ENCODE measurements around the gene NFKB1. TPM values are rescaled to one million over a fixed set of nuclear protein-coding genes. Genes with fewer than 3 reads are reported as not detected.
A peak's percentile ranks its signal among the peaks of the same experiment; 100 is the strongest.

Gene NFKB1
- total and polyA plus RNA-seq, 2 donors (not counting 1 experiment from before 2014, with no cell fraction given): 20.9 to 32.5 TPM

- no peak overlapping the region for H3K27ac ChIP-seq (ENCODE audit: insufficient read depth, low read length)
Measured at GRCh38 chr4:102631616-102632015, 130.5 kb downstream of the NFKB1 start.

GRCh38 chr4:102632241-102633065 is 131.3 kb downstream of the NFKB1 start:
- H3K36me3 ChIP-seq (ENCODE audit: control insufficient read depth, insufficient read depth, low read length): peaks cover 6% of the 10 kb centered on the region
- no peaks in the 10 kb centered on the region for H3K27me3 ChIP-seq (ENCODE audit: control insufficient read depth, insufficient read depth, low read length)
- H3K4me1 ChIP-seq (ENCODE audit: control insufficient read depth, extremely low read depth, insufficient read depth, low read length): no peaks in the 10 kb centered on the region
- TF ChIP-seq EZH2 (IDR thresholded peaks at IDR 0.05; ENCODE audit: low read length, missing control alignments) (no peak), CTCF (conservative IDR thresholded peaks at IDR 0.05 in 1 of 2, IDR thresholded peaks at IDR 0.05 in 1 of 2; ENCODE audit: low read depth in 1 of 2, low read length in 2 of 2) (no peak)
- no peak overlapping the region for H3K4me2 ChIP-seq (ENCODE audit: extremely low read depth, insufficient read depth, low read length)
- H2AFZ ChIP-seq (ENCODE audit: low read length): no peak overlapping the region
- no peak overlapping the region for H3K9ac ChIP-seq (ENCODE audit: insufficient read depth, low read length)
- no peaks in the 10 kb centered on the region for H3K79me2 ChIP-seq (ENCODE audit: control insufficient read depth, insufficient read depth, low read length)
- H4K20me1 ChIP-seq (ENCODE audit: control insufficient read depth, extremely low read depth, insufficient read depth, low read length): no peaks in the 10 kb centered on the region
- H3K27ac ChIP-seq (ENCODE audit: insufficient read depth, low read length): no peak overlapping the region
- H3K9me3 ChIP-seq (ENCODE audit: control insufficient read depth, insufficient read depth, low read depth, low read length): no peaks in the 10 kb centered on the region
- DNase-seq (ENCODE audit: low read depth in 2 of 2): peak in 1 of 2 donors; percentile 5
- no peak overlapping the region for H3K4me3 ChIP-seq (replicated peaks in 1 of 4; ENCODE audit: control extremely low read depth in 1 of 4, insufficient read depth in 1 of 4, low read depth in 3 of 4, low read length in 4 of 4)

More at GRCh38 chr4:102631616-102632015, 130.5 kb downstream of the NFKB1 start:
- no peak for TF ChIP-seq CTCF (conservative IDR thresholded peaks at IDR 0.05 in 1 of 2, IDR thresholded peaks at IDR 0.05 in 1 of 2; ENCODE audit: low read depth in 1 of 2, low read length in 2 of 2)
- TF ChIP-seq EZH2 (IDR thresholded peaks at IDR 0.05; ENCODE audit: low read length, missing control alignments): no peak
- Histone ChIP-seq H3K4me2 (ENCODE audit: extremely low read depth, insufficient read depth, low read length) (no peak overlapping the region), H2AFZ (ENCODE audit: low read length) (no peak overlapping the region), H3K9me3 (ENCODE audit: control insufficient read depth, insufficient read depth, low read depth, low read length) (no peaks in the 10 kb centered on the region), H3K9ac (ENCODE audit: insufficient read depth, low read length) (no peak overlapping the region), H3K36me3 (ENCODE audit: control insufficient read depth, insufficient read depth, low read length) (peaks cover 7% of the 10 kb centered on the region), H3K27me3 (ENCODE audit: control insufficient read depth, insufficient read depth, low read length) (no peaks in the 10 kb centered on the region), H3K4me1 (ENCODE audit: control insufficient read depth, extremely low read depth, insufficient read depth, low read length) (no peaks in the 10 kb centered on the region), H4K20me1 (ENCODE audit: control insufficient read depth, extremely low read depth, insufficient read depth, low read length) (no peaks in the 10 kb centered on the region), H3K79me2 (ENCODE audit: control insufficient read depth, insufficient read depth, low read length) (no peaks in the 10 kb centered on the region), H3K4me3 (replicated peaks in 1 of 4; ENCODE audit: control extremely low read depth in 1 of 4, insufficient read depth in 1 of 4, low read depth in 3 of 4, low read length in 4 of 4) (no peak overlapping the region)
- no peak for DNase-seq (ENCODE audit: low read depth in 2 of 2)

GRCh38 chr4:102633100-102633499 is 131.9 kb downstream of the NFKB1 start:
- Histone ChIP-seq H3K27ac (ENCODE audit: insufficient read depth, low read length) (no peak overlapping the region), H2AFZ (ENCODE audit: low read length) (no peak overlapping the region), H3K9ac (ENCODE audit: insufficient read depth, low read length) (no peak overlapping the region), H3K4me2 (ENCODE audit: extremely low read depth, insufficient read depth, low read length) (no peak overlapping the region), H3K27me3 (ENCODE audit: control insufficient read depth, insufficient read depth, low read length) (no peaks in the 10 kb centered on the region), H3K4me3 (replicated peaks in 1 of 4; ENCODE audit: control extremely low read depth in 1 of 4, insufficient read depth in 1 of 4, low read depth in 3 of 4, low read length in 4 of 4) (no peak overlapping the region), H3K79me2 (ENCODE audit: control insufficient read depth, insufficient read depth, low read length) (no peaks in the 10 kb centered on the region), H3K36me3 (ENCODE audit: control insufficient read depth, insufficient read depth, low read length) (peaks cover 6% of the 10 kb centered on the region), H3K4me1 (ENCODE audit: control insufficient read depth, extremely low read depth, insufficient read depth, low read length) (no peaks in the 10 kb centered on the region), H4K20me1 (ENCODE audit: control insufficient read depth, extremely low read depth, insufficient read depth, low read length) (no peaks in the 10 kb centered on the region), H3K9me3 (ENCODE audit: control insufficient read depth, insufficient read depth, low read depth, low read length) (no peaks in the 10 kb centered on the region)
- no peak for TF ChIP-seq EZH2 (IDR thresholded peaks at IDR 0.05; ENCODE audit: low read length, missing control alignments)
- no peak for DNase-seq (ENCODE audit: low read depth in 2 of 2)
